Thyroid gland (tissue), 4 donors: ENCODE data around the gene CCDC187. TPM values are rescaled to one million over a fixed set of nuclear protein-coding genes. Genes with fewer than 3 reads are reported as not detected.

Source experiments
- DNase-seq, 2 donors: peaks; one replicate each; pipeline ENCODE4 v3.0.0-alpha.2; 2019
- H3K27ac ChIP-seq, 3 donors: fragments of 200-600 bp; sonication (generic); 1 replicate in 2 of 3; 2 replicates in 1 of 3; pipeline ENCODE4 v1.5.1; 2016 to 2019; ENCODE audit warnings: mild to moderate bottlenecking in 1 of 3, moderate library complexity in 1 of 3
- H3K27me3 ChIP-seq: fragments of 200-600 bp; sonication (generic); one replicate; pipeline ENCODE4 v1.5.1; 2019
- H3K36me3 ChIP-seq, 2 donors: fragments of 200-600 bp; sonication (generic); one replicate each; pipeline ENCODE4 v1.5.1; 2016 to 2019
- H3K4me1 ChIP-seq, 2 donors: fragments of 200-600 bp; sonication (generic); one replicate each; pipeline ENCODE4 v1.5.1; 2017 to 2019
- H3K4me3 ChIP-seq, 3 donors: fragments of 200-600 bp; sonication (generic); replicated peaks in 1 of 3; 1 replicate in 2 of 3; 2 replicates in 1 of 3; pipeline ENCODE4 v1.5.1; 2016; ENCODE audit warnings: mild to moderate bottlenecking in 1 of 3
- H3K9me3 ChIP-seq: fragments of 200-600 bp; sonication (generic); one replicate; pipeline ENCODE4 v1.5.1; 2017
- CTCF ChIP-seq, 6 experiments: fragments of 200-600 bp in 3 of 6; fragments of 450-650 bp in 3 of 6; sonication (generic) in 3 of 6; IDR thresholded peaks; one replicate each; pipeline ENCODE4 v1.5.1; 2016 to 2019; ENCODE audit warnings: antibody characterized with exemption in 6 of 6, mild to moderate bottlenecking in 2 of 6, inconsistent platforms in 1 of 6, moderate library complexity in 1 of 6
- POLR2A ChIP-seq, 2 donors: fragments of 450-650 bp; IDR thresholded peaks; one replicate each; pipeline ENCODE4 v1.6.1; 2017; ENCODE audit warnings: antibody characterized with exemption in 2 of 2, mild to moderate bottlenecking in 2 of 2, moderate library complexity in 1 of 2
- WGBS, 2 donors: methylation state at CpG; one replicate each; pipeline ENCODE4 v1.1.5; 2017; 5-methylcytosine and 5-hydroxymethylcytosine counted together
- intact Hi-C: fragments of 100-400 bp; cut with DNase I; formaldehyde crosslinking; loops from one replicate; pipeline ENCODE4 v1.15.1; 2023
- total RNA-seq, 4 donors: library from RNA; depleted of rRNA; stranded (reverse); fragments of >200 nt; gene quantifications; one replicate each; pipeline ENCODE4 v1.2.3, GENCODE V29; 2016

Gene CCDC187
- total RNA-seq, 4 donors from 2014 or later, result 5.2 to 9.1 (median 6.2) TPM

- no peaks in the 10 kb centered on the region for H3K36me3 ChIP-seq
- no peaks in the 10 kb centered on the region for H3K9me3 ChIP-seq
- WGBS, 2 donors, result 88 to 95% methylated on average over 4 of the region's 4 CpGs
- DNase-seq, result no peak
- TF ChIP-seq CTCF (IDR thresholded peaks at IDR 0.05) (no peak), POLR2A (IDR thresholded peaks at IDR 0.05) (no peak)
- no peak overlapping the region for H3K4me3 ChIP-seq
- H3K4me1 ChIP-seq, result peaks cover 19 to 22% of the 10 kb centered on the region in 2 donors
- no peak overlapping the region for H3K27ac ChIP-seq
- H3K27me3 ChIP-seq, result no peaks in the 10 kb centered on the region
- intact Hi-C loops, result no loop called here
These were observed 11.1 kb upstream of the CCDC187 start for GRCh38 chr9:136314944-136315343.

GRCh38 chr9:136314056-136314416, 10.1 kb upstream of the CCDC187 start:
- TF ChIP-seq CTCF (IDR thresholded peaks at IDR 0.05) (no peak), POLR2A (IDR thresholded peaks at IDR 0.05) (no peak)
- H3K9me3 ChIP-seq, result no peaks in the 10 kb centered on the region
- no peak overlapping the region for H3K4me3 ChIP-seq
- no peaks in the 10 kb centered on the region for H3K27me3 ChIP-seq
- peaks cover 25 to 31% of the 10 kb centered on the region in 2 donors for H3K4me1 ChIP-seq
- intact Hi-C loops, result no loop called here
- DNase-seq, result no peak
- 88 to 97% methylated on average over 3 of the region's 3 CpGs for WGBS, 2 donors
- no peaks in the 10 kb centered on the region for H3K36me3 ChIP-seq
- no peak overlapping the region for H3K27ac ChIP-seq

GRCh38 chr9:136313111-136314055, 9.5 kb upstream of the CCDC187 start:
- 87 to 88% methylated on average over 18 of the region's 18 CpGs for WGBS, 2 donors
- Histone ChIP-seq H3K36me3 (no peaks in the 10 kb centered on the region), H3K27me3 (no peaks in the 10 kb centered on the region), H3K4me1 (peaks cover 28 to 37% of the 10 kb centered on the region in 2 donors), H3K27ac (no peak overlapping the region), H3K4me3 (no peak overlapping the region), H3K9me3 (no peaks in the 10 kb centered on the region)
- TF ChIP-seq POLR2A (IDR thresholded peaks at IDR 0.05), result no peak
- TF ChIP-seq CTCF (IDR thresholded peaks at IDR 0.05), result no peak
- DNase-seq, result no peak
- intact Hi-C loops, result no loop called here

GRCh38 chr9:136312436-136312835, 8.5 kb upstream of the CCDC187 start:
- WGBS, 2 donors, result 60 to 73% methylated on average over 8 to 9 of the region's 12 CpGs
- Histone ChIP-seq H3K4me3 (no peak overlapping the region), H3K27ac (no peak overlapping the region), H3K27me3 (no peaks in the 10 kb centered on the region), H3K4me1 (peaks cover 28 to 38% of the 10 kb centered on the region in 2 donors), H3K9me3 (no peaks in the 10 kb centered on the region), H3K36me3 (no peaks in the 10 kb centered on the region)
- intact Hi-C loops, result no loop called here
- DNase-seq, result peak; percentile 24 to 30
- no peak for TF ChIP-seq POLR2A (IDR thresholded peaks at IDR 0.05)
- peak in 4 of 6 experiments; percentile 23 to 44 (median 34) for TF ChIP-seq CTCF (IDR thresholded peaks at IDR 0.05)

- no peak for DNase-seq
- Histone ChIP-seq H3K27me3 (no peaks in the 10 kb centered on the region), H3K36me3 (no peaks in the 10 kb centered on the region), H3K4me3 (no peak overlapping the region), H3K4me1 (peaks cover 28 to 38% of the 10 kb centered on the region in 2 donors), H3K27ac (peak overlapping the region in 2 of 3 donors; percentile 1 to 61), H3K9me3 (no peaks in the 10 kb centered on the region)
- intact Hi-C loops, result no loop called here
- TF ChIP-seq CTCF (IDR thresholded peaks at IDR 0.05) (no peak), POLR2A (IDR thresholded peaks at IDR 0.05) (no peak)
- 53 to 54% methylated on average over 10 of the region's 10 CpGs for WGBS, 2 donors
These were observed 8.1 kb upstream of the CCDC187 start for GRCh38 chr9:136312009-136312375.
